ENCODE measurements around the gene FN3KRP.
A peak's percentile ranks its signal among the peaks of the same experiment; 100 is the strongest.
"Not testable (repeated sequence)": the region's sequence is repeated elsewhere in the genome, so short reads cannot be mapped to it uniquely, and the experiment has no call there.

Gene FN3KRP

DNA sequence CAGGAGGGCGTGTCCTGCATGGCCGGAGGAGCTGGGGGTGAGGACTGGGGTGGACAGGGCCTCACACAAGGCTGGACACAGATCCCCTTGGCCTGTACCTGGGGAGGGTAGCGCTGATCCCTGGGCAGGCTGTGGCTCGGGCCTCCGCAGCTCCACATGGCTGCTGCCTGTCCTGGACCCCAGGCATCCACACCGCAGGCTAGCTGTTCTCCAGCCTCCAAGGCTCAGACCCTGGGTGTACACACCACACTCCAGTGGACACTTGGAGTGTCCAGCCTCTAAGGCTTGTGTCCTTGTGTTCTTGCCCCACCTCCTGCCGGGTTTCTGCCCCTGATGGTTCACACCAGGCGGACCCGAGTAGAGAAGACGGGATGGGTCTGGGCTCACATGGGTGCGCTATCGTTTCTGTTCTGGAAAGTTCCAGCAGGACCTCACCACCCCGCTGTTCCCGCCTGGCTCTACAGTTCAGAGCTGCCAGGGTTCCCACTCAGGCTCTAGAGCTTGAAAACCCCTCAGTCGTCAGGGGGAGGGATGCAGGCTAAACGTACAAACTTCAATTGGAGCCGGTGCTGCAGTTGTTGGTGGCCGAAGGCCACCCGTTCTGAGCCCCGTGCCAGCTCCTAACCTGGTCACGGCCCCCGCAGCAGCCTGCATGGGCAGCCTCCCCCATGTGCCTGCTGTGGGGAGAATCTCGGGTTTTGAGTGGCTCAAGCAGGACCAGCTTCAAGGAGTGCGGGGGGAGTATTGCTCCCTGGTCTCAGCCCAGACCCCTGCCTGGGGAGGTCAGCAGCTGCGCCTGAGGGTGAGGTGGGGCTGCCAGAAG, 6.6 kb upstream of the FN3KRP start:
- DNase-seq = no peak

DNA sequence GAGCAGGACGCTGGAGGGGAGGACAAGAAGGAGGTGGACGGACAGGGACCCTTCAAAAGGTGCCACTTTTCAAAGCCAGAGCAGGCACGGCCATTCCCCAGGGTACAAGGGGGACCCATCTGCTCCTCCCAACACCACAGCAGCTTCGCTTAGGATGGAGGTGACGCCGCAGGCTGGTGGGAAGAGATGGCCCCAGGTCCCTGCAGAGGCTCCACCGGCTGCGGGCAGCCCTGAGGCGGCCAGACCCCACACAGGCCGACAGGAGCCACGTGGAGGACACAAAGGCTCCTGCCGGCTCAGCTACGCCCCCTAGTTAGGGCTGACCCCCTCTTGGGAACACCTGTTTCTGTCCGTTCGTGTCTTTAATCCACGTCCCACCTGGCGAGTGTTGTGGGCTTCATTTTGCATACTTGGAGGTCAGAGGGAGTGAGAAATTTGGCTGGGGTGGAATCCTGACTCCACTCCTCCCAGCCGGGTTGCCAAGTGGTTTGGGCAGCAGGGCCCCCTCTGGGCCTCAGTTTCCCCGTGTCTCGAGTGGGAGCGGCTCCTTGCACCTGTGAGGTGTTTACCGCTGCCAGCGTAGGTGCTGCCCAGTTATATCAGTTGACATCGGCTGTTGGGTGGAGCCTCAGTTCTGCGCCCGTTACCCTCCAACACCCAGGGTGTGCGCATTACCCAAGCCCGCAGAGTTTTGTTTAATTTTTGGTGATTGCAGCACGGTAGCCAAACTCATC, 5.8 kb upstream of the FN3KRP start:
- no peak for DNase-seq

DNA sequence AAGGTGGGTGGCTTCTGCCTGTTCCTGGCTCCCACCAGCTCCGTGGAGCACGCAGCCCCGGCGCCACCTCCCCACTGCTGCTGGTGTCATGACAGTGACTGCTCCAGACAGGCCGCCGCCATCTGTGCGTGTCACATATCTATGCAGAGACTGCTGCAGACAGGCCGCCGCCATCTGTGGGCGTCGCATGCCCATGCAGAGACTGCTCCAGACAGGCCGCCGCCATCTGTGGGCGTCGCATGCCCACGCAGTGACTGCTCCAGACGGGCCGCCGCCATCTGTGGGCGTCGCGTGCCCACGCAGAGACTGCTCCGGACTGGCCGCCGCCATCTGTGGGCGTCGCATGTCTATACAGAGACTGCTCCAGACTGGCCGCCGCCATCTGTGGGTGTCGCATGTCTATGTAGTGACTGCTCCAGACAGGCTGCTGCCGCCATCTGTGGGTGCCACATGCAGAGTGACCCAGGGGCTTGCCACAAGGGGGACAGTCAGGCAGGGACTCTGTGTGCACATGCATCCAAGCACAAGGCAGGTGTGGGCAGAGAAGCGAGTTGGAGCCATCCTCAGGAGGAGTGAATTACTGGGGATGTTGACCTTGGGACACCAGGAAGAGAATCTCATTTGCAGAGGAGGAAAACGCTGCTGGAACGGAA, 3.3 kb upstream of the FN3KRP start:
- no peak for DNase-seq

DNA sequence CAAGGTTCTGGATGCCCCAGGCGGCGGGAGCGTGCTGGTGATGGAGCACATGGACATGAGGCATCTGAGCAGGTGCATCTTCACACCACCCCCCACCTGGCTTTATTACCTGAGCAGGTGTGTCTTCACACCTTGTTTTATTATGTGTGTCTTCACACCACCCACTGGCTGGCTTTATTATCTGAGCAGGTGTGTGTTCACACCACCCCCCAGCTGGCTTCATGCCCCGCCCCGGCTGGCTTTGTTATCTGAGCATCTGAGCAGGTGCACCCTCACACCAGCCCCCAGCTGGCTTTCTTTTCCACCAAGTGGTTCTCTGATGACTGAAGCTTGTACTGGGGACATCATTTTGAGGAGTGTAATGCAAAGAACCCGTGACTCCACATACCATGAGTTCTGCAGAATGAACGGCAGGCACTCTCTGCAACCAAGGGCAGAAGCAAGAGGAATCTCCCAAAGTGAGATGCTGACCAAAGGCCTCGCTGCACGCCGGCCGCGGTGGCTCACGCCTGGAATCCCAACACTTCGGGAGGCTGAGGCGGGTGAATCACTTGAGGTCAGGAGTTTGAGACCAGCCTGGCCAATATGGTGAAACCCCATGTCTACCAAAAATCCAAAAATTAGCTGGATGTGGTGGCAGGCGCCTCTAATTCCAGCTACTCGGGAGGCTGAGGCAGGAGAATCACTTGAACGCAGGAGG, 2.6 kb downstream of the FN3KRP start:
- DNase-seq = peak; percentile 21

DNA sequence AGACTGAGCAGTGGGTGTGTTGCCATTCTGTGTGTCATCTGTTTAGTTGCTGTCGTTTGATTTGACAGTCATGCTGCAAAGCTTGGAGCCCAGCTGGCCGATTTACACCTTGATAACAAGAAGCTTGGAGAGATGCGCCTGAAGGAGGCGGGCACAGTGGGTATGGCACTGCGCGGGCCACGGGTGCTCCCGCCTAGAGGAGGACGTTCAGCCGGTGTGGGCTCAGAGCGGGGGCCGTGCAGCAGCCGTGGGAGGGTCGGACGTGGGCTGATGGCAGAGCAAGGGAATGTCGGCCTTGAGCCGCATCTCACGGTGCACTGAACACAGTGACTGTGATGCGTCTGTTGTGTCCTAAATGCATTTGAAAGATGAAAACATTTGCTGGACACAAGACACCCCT, 3.7 kb downstream of the FN3KRP start:
- no peak for DNase-seq

DNA sequence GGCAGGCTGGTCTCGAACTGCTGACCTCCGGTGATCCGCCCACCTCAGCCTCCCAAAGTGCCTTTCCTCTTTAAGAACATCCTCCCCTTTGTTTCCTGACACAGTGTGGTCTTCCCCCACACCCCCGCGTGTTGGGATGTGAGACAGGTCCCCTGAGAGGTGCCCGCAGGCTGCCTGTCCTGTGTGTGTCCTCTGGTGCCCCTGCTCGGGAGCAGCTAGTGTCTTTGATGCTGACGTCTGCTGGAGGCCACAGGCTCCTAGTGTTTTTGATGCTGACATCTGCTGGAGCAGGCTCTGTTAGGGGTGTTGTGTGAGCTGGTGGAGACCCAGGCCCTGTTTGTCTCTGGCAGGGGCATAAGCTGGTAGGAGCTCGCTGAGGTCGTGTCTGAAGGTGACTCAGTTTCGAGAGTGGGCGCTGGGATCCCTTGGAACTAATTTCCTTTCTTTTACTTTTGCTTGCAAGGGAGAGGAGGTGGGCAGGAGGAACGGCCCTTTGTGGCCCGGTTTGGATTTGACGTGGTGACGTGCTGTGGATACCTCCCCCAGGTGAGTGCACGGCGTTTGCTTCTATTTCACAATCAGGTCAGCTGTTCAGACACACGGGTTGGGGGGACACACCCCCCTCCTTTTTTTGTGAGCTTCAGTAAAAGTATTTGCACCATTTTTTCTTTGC, 6.0 kb downstream of the FN3KRP start:
- DNase-seq = no peak

DNA sequence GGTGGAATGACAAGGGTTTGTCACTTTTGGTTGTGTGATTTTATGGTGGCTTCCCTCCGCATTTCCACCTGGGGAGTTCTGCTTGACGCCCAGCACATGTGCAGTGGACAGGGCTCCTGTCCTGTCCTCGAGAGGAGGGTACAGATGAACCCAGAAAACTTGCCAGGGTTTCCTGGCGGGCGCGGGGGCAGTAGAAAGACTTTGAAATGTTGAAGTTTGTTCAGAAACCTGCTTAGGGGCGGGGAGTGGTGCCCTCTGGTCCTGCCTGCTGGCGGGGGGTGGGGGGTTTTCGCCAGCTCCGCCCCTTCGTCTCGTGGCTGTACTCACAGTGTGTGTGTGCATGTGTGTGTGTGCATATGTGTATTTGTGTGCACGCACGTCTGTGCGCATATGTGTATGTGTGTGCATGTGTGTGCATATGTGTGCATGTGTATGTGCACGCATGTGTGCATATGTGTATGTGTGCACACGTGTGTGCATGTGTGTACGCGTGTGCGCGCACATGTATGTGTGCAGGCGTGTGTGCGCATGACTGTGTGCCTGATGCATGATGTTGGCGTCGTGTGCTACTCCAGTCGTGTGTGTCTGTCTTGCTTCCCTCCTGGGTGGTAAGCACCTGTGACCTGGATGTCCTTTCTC, 6.8 kb downstream of the FN3KRP start:
- no peak for DNase-seq

DNA sequence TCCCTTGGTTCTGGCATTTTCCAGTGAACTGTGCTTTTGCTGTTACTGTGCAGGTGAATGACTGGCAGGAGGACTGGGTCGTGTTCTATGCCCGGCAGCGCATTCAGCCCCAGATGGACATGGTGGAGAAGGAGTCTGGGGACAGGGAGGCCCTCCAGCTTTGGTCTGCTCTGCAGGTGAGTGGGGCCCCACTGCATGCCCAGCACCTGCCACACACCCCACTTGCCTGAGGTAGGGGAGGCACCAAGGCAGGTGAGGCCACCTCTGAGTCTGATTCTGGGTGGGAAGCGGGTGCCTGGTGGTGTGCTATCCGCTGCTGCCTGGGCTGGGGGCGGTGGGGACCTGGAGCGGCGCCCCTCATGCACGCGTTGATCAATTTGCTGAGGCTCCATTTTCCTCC, 9.9 kb downstream of the FN3KRP start:
- DNase-seq = no peak

DNA sequence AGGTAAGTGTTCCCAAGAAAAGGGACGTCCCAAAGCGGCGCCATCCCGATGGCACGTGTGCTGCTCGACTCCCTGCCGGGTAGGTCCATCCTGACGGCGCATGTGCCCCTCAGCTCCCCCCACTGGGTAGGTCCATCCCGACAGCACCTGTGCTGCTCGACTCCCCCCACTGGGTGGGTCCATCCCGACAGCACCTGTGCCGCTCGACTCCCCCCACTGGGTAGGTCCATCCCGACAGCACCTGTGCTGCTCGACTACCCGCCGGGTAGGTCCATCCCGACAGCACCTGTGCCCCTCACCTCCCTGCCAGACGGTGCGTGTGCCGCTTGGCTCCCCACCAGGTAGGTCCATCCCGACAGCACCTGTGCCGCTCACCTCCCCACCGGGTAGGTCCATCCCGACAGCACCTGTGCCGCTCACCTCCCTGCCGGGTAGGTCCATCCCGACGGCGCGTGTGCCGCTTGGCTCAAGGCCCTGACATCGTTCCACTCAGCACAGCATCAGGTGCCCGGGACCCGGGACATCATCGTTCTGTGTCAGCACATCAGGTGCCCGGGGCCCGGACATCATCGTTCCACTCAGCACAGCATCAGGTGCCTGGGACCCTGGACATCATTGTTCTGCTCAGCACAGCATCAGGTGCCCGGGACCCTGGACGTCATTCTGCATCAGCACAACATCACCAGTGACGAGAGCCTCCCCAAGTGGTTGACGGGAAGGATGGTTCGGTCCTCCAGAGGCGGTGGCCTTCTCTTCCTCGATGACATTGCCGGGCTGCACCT, 13.2 kb downstream of the FN3KRP start:
- no peak for DNase-seq

DNA sequence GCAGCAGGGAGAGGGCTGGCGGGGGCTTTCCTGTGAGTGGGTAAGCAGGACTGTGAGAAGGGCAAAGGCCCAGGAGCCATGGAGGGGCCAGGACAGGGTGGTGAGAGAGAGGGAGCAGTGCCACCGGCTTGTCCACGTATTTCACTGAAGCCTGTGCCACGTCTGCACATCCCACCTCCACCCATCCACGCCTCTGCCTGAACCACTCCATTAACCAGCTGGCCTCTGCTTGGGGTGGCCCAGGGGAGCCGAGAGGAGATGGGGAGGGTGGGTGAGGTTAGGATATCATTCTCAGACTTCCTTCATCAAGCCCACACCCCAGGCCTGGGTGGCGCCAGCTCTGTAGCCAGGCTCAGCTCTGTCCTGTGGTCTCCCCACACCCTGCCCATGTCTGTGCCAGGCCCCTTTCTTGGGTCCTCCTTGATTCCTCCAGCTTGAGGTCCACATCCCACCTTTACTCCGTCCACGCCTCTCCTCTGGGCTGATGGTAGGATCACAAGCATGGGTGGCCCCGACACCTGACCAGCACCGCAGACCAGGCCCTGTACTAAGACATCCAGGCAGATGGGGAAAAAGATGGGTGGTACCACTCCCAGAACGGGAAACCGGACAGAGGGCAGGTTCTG, 15.7 kb downstream of the FN3KRP start:
- DNase-seq = no peak

DNA sequence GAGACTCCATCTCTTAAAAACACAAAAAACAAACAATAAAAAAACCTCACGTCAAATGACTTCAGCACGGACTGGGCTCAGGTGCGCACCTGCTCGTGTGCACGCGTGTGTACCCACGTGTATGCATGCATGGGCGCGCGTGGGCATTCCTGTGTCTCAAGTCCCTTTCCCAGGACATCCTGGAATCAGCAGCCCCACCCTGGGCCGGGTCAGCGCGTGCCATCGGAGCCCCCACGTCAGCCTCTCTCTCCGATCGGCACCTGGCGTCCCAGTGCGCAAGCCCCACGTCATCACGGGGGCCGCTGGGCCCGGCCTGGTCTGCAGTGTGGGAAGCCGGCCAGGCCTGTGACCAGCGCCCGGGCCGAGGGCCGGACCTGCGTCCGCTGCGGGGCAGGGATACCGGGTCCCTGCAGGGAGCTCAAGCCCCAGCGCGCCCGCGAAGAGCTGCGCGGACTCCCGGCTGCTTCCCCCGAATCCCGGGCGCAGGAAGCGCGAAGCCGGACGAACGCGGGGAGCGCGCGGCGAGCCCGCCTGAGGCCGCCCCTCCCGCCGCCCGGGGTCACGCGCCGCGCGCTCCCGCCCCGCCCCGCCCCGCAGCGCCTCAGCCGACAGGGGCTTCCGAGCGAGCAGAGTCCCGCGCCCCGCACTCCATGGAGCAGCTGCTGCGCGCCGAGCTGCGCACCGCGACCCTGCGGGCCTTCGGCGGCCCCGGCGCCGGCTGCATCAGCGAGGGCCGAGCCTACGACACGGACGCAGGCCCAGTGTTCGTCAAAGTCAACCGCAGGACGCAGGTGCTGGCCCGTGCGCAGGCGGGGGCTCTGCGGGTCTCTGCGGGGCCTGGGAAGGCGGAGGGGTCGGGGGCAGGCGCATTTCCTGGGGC, 18.7 kb downstream of the FN3KRP start, which contains the start of gene FN3K:
Gene FN3K, plus strand, starts transcription at position 629 of the 880 bp plus-strand sequence. Its CDS starts 22 bp downstream, at position 651.
- peak; percentile 86 for DNase-seq

DNA sequence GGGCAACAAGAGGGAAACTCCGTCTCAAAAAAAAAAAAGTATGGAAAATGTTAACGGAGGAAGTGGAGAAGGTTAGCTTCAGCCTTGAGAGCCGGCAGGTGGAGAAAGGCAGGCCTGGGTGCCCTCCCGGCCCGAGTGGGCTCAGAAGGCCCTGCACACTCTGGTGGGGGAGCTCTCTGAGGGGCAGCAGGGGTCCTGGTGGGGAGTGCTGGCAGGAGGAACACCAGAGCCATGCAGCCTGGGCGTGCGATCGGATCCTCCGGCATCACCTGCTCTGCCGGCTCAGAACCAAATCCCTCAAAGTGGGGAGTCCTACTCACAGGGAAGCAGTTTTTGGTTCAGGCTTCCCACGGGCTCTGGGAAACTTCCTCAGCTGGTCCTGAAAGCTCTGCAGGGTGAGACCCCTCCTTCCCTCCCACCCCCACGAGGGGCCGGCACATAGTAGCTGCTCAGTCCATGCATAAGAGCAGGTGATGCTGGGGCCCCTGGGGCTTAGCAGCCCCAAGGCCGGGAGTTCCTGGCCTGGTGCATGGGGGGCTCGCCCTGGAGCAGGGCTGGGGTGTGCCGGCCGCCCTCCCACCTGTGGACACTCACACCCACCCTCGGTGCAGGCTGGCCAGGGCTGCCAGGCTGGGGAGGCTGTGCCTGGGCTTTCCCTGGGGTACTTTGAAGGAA, 20.1 kb downstream of the FN3KRP start:
- DNase-seq = no peak

DNA sequence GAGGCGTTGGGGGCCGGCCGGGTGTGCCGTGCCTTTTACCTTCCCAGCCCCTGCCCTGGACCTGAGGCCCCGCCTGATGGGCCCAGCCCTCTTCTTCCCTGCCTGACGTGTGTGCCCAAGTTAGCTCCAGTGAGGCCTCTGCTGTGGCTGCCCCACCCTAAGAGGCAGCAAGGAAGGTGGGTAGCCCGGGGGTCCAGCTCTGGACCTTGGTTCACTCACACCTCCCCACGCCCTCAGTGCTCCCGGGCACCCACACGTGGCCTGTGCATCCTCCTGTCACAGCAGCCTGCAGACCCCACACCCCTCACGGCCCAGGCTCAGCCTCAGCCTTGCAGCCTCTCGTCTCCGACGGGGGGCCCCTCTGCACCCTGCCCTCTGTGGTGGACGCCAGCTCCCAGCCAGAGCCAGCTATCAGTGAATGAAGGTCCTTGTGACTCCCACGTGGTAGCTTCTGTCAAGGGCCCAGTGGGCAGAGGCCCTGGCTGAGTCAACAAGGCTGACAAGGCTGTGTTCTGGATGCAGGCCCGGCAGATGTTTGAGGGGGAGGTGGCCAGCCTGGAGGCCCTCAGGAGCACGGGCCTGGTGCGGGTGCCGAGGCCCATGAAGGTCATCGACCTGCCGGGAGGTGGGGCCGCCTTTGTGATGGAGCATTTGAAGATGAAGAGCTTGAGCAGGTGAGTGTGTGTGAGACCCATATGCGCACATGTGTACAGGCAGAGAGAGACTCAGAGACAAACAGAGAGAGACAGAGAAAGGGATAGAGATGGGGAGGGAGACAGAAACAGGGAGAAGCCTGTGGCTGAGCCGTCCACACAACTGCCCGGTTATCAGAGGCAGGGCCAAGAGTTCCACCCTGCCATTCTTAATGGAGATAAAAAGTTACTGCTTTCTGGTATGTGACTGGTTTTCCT, 21.7 kb downstream of the FN3KRP start:
- DNase-seq = no peak

DNA sequence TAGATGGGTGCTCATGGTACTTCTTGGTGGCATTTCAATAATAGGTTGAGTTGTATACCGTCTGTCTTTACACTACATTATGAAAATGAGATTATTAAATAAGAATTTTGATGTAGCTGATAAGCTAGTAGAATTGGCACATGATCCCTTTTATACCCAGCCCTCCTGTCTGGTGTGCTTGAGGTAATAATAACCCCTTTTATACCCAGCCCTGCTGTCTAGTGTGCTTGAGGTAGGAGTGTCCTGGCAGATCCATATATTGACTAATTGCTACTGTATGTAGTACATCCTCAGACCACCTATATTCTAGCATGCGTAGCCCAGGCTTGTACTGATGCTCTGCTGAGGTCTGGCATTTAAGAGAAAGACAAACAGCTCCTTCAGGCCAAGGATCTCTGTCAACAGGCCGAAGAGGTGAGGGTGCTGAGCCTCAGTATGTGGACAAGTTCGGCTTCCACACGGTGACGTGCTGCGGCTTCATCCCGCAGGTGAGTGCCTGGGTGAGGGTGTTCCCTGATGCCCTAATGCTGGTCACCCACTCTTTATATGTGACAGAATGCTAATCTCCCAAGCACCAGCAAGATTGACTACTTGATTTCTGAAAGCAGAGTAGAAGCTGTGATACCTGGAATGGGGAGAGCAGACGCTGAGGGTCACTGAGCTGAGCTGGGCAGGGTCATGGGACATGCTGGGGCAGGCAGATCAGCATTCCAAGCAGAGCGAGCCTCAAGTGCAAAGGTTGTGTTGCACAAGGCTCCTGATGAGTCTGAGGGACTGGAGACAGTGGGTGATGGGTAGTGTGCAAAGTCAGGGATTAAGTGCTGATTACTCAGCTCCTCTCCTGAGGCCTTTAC, 24.6 kb downstream of the FN3KRP start:
- DNase-seq = no peak

DNA sequence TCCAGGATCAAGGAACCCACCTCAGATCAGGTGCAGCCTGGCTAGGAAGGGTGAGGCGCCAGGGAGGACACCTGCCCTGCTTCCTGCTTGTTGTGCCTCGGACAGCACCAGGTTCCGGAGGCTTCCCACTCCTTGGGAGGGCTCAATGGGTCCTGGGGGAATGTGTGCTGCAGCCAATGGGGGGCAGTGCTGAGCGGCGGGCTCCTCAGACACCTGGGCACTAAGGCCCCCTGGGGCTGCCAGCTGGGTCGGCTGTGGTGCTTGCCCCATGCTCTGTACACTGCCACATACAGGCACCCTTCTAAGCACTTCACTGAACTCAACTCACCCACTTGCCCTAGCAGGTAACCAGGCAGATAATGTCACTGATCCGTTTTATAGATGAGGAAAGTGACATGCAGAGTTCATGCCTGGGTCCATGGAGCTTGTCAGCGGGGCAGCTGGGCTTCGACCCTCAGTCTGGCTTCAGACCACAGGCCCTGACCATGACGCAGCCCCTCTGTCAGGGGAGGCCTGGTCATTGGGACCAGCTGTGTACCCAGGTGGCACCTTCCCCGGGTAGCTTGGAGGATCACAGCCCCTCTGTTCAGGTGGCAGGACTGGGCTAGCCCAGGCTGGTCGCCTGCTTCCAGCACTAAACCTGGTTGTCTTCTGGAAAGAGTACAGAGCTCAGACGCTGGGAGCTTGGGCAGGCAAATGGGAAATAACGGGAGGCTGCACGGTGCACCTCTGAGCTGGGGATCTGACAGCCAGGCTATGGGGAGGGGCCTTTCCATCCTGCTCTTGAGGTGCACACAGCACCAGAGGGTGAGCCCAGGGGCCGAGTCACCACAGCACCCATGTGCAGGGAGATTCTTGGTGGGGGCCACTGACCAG, 27.1 kb downstream of the FN3KRP start:
- DNase-seq = no peak

DNA sequence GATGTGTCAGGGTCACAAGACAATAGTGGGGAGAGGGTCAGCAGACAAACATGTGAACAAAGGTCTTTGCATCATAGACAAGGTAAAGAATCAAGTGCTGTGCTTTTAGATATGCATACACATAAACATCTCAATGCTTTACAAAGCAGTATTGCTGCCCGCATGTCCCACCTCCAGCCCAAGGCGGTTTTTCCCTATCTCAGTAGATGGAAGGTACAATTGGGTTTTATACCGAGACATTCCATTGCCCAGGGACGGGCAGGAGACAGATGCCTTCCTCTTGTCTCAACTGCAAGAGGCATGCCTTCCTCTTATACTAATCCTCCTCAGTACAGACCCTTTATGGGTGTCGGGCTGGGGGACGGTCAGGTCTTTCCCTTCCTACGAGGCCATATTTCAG, 28.2 kb downstream of the FN3KRP start:
- not testable (repeated sequence) for DNase-seq
